Osteoblast (primary cell): ENCODE results near the gene HDDC2. TPM values are rescaled to one million over a fixed set of nuclear protein-coding genes. Genes with fewer than 3 reads are reported as not detected.

Source experiments
- DNase-seq: peaks from one replicate; pipeline ENCODE4 v3.0.0; 2011; ENCODE audit warnings: low spot score, mixed read lengths; ENCODE audit not compliant: insufficient read length; ENCODE audit errors: missing footprints
- H2AFZ ChIP-seq: 2 replicates; pipeline ENCODE4 v1.6.0; 2011; ENCODE audit warnings: mild to moderate bottlenecking, low read length
- H3K27ac ChIP-seq: 2 replicates; pipeline ENCODE4 v1.5.1; 2011; ENCODE audit warnings: mild to moderate bottlenecking, low read depth, low read length, moderate library complexity
- H3K27me3 ChIP-seq: 2 replicates; pipeline ENCODE4 v1.6.0; 2012; ENCODE audit warnings: mild to moderate bottlenecking, control low read depth, inconsistent platforms, low read length, moderate library complexity; ENCODE audit not compliant: insufficient read depth
- H3K36me3 ChIP-seq: 2 replicates; pipeline ENCODE4 v1.5.1; 2011; ENCODE audit warnings: mild to moderate bottlenecking, low read length, control low read depth, moderate library complexity; ENCODE audit not compliant: insufficient read depth
- H3K4me1 ChIP-seq: 2 replicates; pipeline ENCODE4 v1.5.1; 2011; ENCODE audit warnings: mild to moderate bottlenecking, low read length, control low read depth, moderate library complexity; ENCODE audit not compliant: insufficient read depth
- H3K4me2 ChIP-seq: 2 replicates; pipeline ENCODE4 v1.6.0; 2011; ENCODE audit warnings: mild to moderate bottlenecking, low read length; ENCODE audit not compliant: insufficient read depth
- H3K4me3 ChIP-seq: fragments of 200-600 bp; sonication (generic); 3 replicates; pipeline ENCODE4 v1.5.1; 2012; ENCODE audit warnings: mild to moderate bottlenecking, low read length, inconsistent platforms; ENCODE audit not compliant: insufficient read depth
- H3K79me2 ChIP-seq: 2 replicates; pipeline ENCODE4 v1.6.0; 2012; ENCODE audit warnings: mild to moderate bottlenecking, low read length, control low read depth, inconsistent platforms; ENCODE audit not compliant: insufficient read depth
- H3K9me3 ChIP-seq: 2 replicates; pipeline ENCODE4 v1.5.1; 2011; ENCODE audit warnings: low read depth, low read length, control low read depth
- H4K20me1 ChIP-seq: 2 replicates; pipeline ENCODE4 v1.6.0; 2012; ENCODE audit warnings: mild to moderate bottlenecking, low read length, control low read depth; ENCODE audit not compliant: insufficient read depth
- CTCF ChIP-seq: IDR thresholded peaks from 2 replicates; pipeline ENCODE4 v1.5.1; 2011; ENCODE audit warnings: mild to moderate bottlenecking, low read depth, low read length, moderate library complexity; ENCODE audit errors: extremely low read depth
- total RNA-seq: library from RNA; depleted of rRNA; stranded (reverse); fragments of >200 nt; gene quantifications from 2 replicates; pipeline ENCODE4 v1.2.3, GENCODE V29; 2012

Gene HDDC2
- total RNA-seq, 1 donor = 71.3 TPM

GRCh38 chr6:125294925-125295324 lies 6.8 kb downstream of the HDDC2 start:
- no peak for DNase-seq
- no peaks in the 10 kb centered on the region for H4K20me1 ChIP-seq
- H2AFZ ChIP-seq = no peak overlapping the region
- no peak overlapping the region for H3K4me2 ChIP-seq
- no peak for TF ChIP-seq CTCF
- H3K79me2 ChIP-seq = peaks cover 29% of the 10 kb centered on the region
- H3K27ac ChIP-seq = no peak overlapping the region
- no peak overlapping the region for H3K4me3 ChIP-seq
- no peaks in the 10 kb centered on the region for H3K9me3 ChIP-seq
- H3K27me3 ChIP-seq = no peaks in the 10 kb centered on the region
- H3K36me3 ChIP-seq = peaks cover 76% of the 10 kb centered on the region
- peaks cover 13% of the 10 kb centered on the region for H3K4me1 ChIP-seq

GRCh38 chr6:125294036-125294435 lies 7.7 kb downstream of the HDDC2 start:
- no peaks in the 10 kb centered on the region for H4K20me1 ChIP-seq
- no peak for TF ChIP-seq CTCF
- no peaks in the 10 kb centered on the region for H3K9me3 ChIP-seq
- no peak for DNase-seq
- H3K4me2 ChIP-seq = no peak overlapping the region
- no peaks in the 10 kb centered on the region for H3K27me3 ChIP-seq
- H3K27ac ChIP-seq = no peak overlapping the region
- peaks cover 10% of the 10 kb centered on the region for H3K4me1 ChIP-seq
- no peak overlapping the region for H2AFZ ChIP-seq
- H3K4me3 ChIP-seq = no peak overlapping the region
- peaks cover 67% of the 10 kb centered on the region for H3K36me3 ChIP-seq
- H3K79me2 ChIP-seq = peaks cover 20% of the 10 kb centered on the region

- DNase-seq = no peak
- Histone ChIP-seq H4K20me1 (no peaks in the 10 kb centered on the region), H3K4me1 (peaks cover 10% of the 10 kb centered on the region), H3K4me3 (no peak overlapping the region), H2AFZ (no peak overlapping the region), H3K9me3 (no peaks in the 10 kb centered on the region), H3K36me3 (peaks cover 63% of the 10 kb centered on the region), H3K79me2 (peaks cover 20% of the 10 kb centered on the region), H3K4me2 (no peak overlapping the region), H3K27ac (no peak overlapping the region), H3K27me3 (no peaks in the 10 kb centered on the region)
- no peak for TF ChIP-seq CTCF
Measured at GRCh38 chr6:125293587-125293986, 8.2 kb downstream of the HDDC2 start.

GRCh38 chr6:125287718-125288117 lies 14.0 kb downstream of the HDDC2 start:
- DNase-seq = no peak
- Histone ChIP-seq H3K36me3 (peaks cover 52% of the 10 kb centered on the region), H2AFZ (no peak overlapping the region), H3K79me2 (peaks cover 4% of the 10 kb centered on the region), H3K27me3 (no peaks in the 10 kb centered on the region), H3K9me3 (no peaks in the 10 kb centered on the region), H3K27ac (no peak overlapping the region), H3K4me3 (no peak overlapping the region), H3K4me2 (no peak overlapping the region), H3K4me1 (no peaks in the 10 kb centered on the region), H4K20me1 (no peaks in the 10 kb centered on the region)
- TF ChIP-seq CTCF = no peak
